GM12878 (cell line): ENCODE data around the gene SFXN1. TPM values are rescaled to one million over a fixed set of nuclear protein-coding genes. Genes with fewer than 3 reads are reported as not detected.

Experiments
- ATAC-seq: fragments of 200-7000 bp; cut with Tn5 transposase; 3 replicates; pipeline ENCODE4 v1.9.1; 2020; ENCODE audit warnings: mild to moderate bottlenecking, moderate library complexity
- BruUV-seq: library from RNA; stranded (reverse); fragments of 400-500 nt; replicated peaks from 2 replicates; lab custom pipeline; 2021; lab: Mats Ljungman, UMichigan
- CTCF ChIA-PET: fragments of 300-600 bp; sonication (Branson Sonifier 250); formaldehyde crosslinking; extraction: SDS; loops from one replicate; lab custom pipeline; 2021; ENCODE audit warnings: inconsistent platforms; lab: Yijun Ruan, JAX
- POLR2A ChIA-PET: fragments of 350-600 bp; formaldehyde crosslinking; extraction: SDS; loops from one replicate; lab custom pipeline; 2021; ENCODE audit warnings: inconsistent platforms; lab: Charles Lee
- RAD21 ChIA-PET: fragments of 300-600 bp; sonication (Branson Sonifier 250); formaldehyde crosslinking; loops from one replicate; lab custom pipeline; 2023; ENCODE audit warnings: antibody characterized with exemption; ENCODE audit not compliant: unreplicated experiment; lab: Charles Lee
- SMC1A ChIA-PET: fragments of 300-600 bp; sonication (Branson Sonifier 250); formaldehyde crosslinking; loops from one replicate; lab custom pipeline; 2023; ENCODE audit not compliant: unreplicated experiment, uncharacterized antibody; lab: Charles Lee
- DNase-seq: peaks from one replicate; pipeline ENCODE4 v3.0.0-alpha.2; 2011; ENCODE audit warnings: low read depth, low spot score
- FAIRE-seq: peaks from 3 replicates; lab custom pipeline; 2011; peaks lifted over from hg19 to GRCh38; lab: Jason Lieb, UNC
- H2AFZ ChIP-seq: 2 replicates; pipeline ENCODE4 v1.6.0; 2011; ENCODE audit warnings: low read depth, low read length, control low read depth; ENCODE audit not compliant: control insufficient read depth
- H3K27ac ChIP-seq: 2 replicates; pipeline ENCODE4 v1.5.1; 2011; ENCODE audit warnings: control low read depth; ENCODE audit not compliant: control insufficient read depth, insufficient read depth
- H3K27me3 ChIP-seq, 2 experiments: replicated peaks in 1 of 2; 2 replicates each; pipeline versions ENCODE4 v1.6.0 to v1.6.1; 2011; ENCODE audit warnings: low read length in 1 of 2; ENCODE audit not compliant: control insufficient read depth in 2 of 2, insufficient read depth in 2 of 2
- H3K36me3 ChIP-seq, 2 experiments: 2 replicates each; pipeline ENCODE4 v1.5.1; 2011; ENCODE audit warnings: low read length in 1 of 2; ENCODE audit not compliant: control insufficient read depth in 2 of 2, insufficient read depth in 2 of 2
- H3K4me1 ChIP-seq: 2 replicates; pipeline ENCODE4 v1.6.1; 2011; ENCODE audit warnings: mild to moderate bottlenecking, low read length, moderate library complexity, mixed read lengths; ENCODE audit not compliant: control insufficient read depth, insufficient read depth
- H3K4me2 ChIP-seq: 2 replicates; pipeline ENCODE4 v1.6.0; 2011; ENCODE audit warnings: control low read depth; ENCODE audit not compliant: control insufficient read depth, insufficient read depth
- H3K4me3 ChIP-seq: fragments of 200-600 bp; sonication (generic); 2 replicates; pipeline ENCODE4 v1.5.1; 2016
- H3K79me2 ChIP-seq: 2 replicates; pipeline ENCODE4 v1.6.0; 2011; ENCODE audit warnings: low read length; ENCODE audit not compliant: control insufficient read depth, insufficient read depth
- H3K9ac ChIP-seq: 2 replicates; pipeline ENCODE4 v1.8.0; 2011; ENCODE audit warnings: low read length, control low read depth, mixed read lengths; ENCODE audit not compliant: control insufficient read depth, insufficient read depth
- H3K9me3 ChIP-seq: replicated peaks from 3 replicates; pipeline ENCODE4 v1.5.1; 2011; ENCODE audit warnings: mild to moderate bottlenecking, low read length; ENCODE audit not compliant: control insufficient read depth, insufficient read depth
- H4K20me1 ChIP-seq: 2 replicates; pipeline ENCODE4 v1.6.0; 2011; ENCODE audit not compliant: control insufficient read depth, insufficient read depth
- GATAD2B ChIP-seq: fragments of 450-650 bp; conservative IDR thresholded peaks from 2 replicates; pipeline ENCODE4 v1.6.1; 2017; ENCODE audit warnings: low read depth, mild to moderate bottlenecking, moderate library complexity
- IRF3 ChIP-seq: fragments of 450-650 bp; IDR thresholded peaks from 2 replicates; pipeline ENCODE4 v1.6.1; 2014; ENCODE audit warnings: mild to moderate bottlenecking
- RAD21 ChIP-seq: IDR thresholded peaks from 2 replicates; pipeline ENCODE4 v1.6.1; 2011; ENCODE audit warnings: mild to moderate bottlenecking, low read depth, low read length, moderate library complexity; ENCODE audit not compliant: insufficient read depth
- RAD51 ChIP-seq: fragments of 450-650 bp; IDR thresholded peaks from 2 replicates; pipeline ENCODE4 v1.6.1; 2016; ENCODE audit warnings: moderate library complexity, mild to moderate bottlenecking, inconsistent platforms
- TAF1 ChIP-seq: IDR thresholded peaks from 2 replicates; pipeline ENCODE4 v1.6.1; 2011; ENCODE audit warnings: mild to moderate bottlenecking, low read depth, low read length, borderline replicate concordance
- YBX1 ChIP-seq: fragments of 450-650 bp; IDR thresholded peaks from 2 replicates; pipeline ENCODE4 v1.6.1; 2016; ENCODE audit warnings: antibody characterized with exemption
- ZBTB11 ChIP-seq: fragments of 450-650 bp; formaldehyde crosslinking; IDR thresholded peaks from 2 replicates; pipeline ENCODE4 v1.5.0; 2022; ENCODE audit warnings: mild to moderate bottlenecking, missing genetic modification characterization
- WGBS: methylation state at CpG from one replicate; pipeline ENCODE4 v1.1.6; 2016; ENCODE audit warnings: low lambda C conversion rate; ENCODE audit not compliant: insufficient replicate concordance, insufficient coverage; ENCODE audit errors: missing lambda C conversion rate; 5-methylcytosine and 5-hydroxymethylcytosine counted together
- in situ Hi-C: fragments of 300-500 bp; cut with MboI; formaldehyde crosslinking; loops from 9 replicates; pipeline ENCODE4 v1.14.3; 2018; ENCODE audit warnings: mixed read lengths
- intact Hi-C: fragments of 100-400 bp; cut with micrococcal nuclease; formaldehyde crosslinking; loops from one replicate; pipeline ENCODE4 v1.14.2; 2022; ENCODE audit not compliant: unreplicated experiment
- polyA plus RNA-seq, 11 experiments: library from polyadenylated mRNA; depleted of rRNA in 4 of 11; unstranded in 6 of 11; stranded (reverse) in 5 of 11; fragments of >200 nt; fragmentation: Nextera tagmentation in 4 of 11; fragmentation: Illumina TruSeq in 1 of 11; extraction: Ambion mirVana in 4 of 11; extraction: Trizol in 1 of 11; gene quantifications; 1 replicate in 1 of 11; 2 replicates in 10 of 11; pipeline versions ENCODE4 v1.2.1 to v1.2.3, GENCODE V29; 2011 to 2016; ENCODE audit warnings: inconsistent platforms in 2 of 11, missing spikeins in 2 of 11, low read depth in 1 of 11
- total RNA-seq, 4 experiments: library from RNA; depleted of rRNA in 3 of 4; stranded (reverse); fragments of >200 nt in 3 of 4; fragmentation: Illumina TruSeq in 1 of 4; extraction: Trizol in 1 of 4; gene quantifications; 2 replicates each; pipeline versions ENCODE4 v1.2.1 to v1.2.3, GENCODE V29; 2013 to 2021
- TF ChIP-seq, protein P1 (sequence below): fragments of 150-350 bp; IDR thresholded peaks from 2 replicates; pipeline ENCODE4 v1.6.1; 2016; ENCODE audit warnings: low read depth, low read length

SFXN1 gene
- total and polyA plus RNA-seq, 10 of the 15 experiments (the other 5 are each of a cell fraction or from before 2014, with no cell fraction given) = 18.0 to 248 (median 103) TPM

GRCh38 chr5:175538576-175538975 lies 60.2 kb downstream of the SFXN1 start:
- no peak for DNase-seq
- ChIA-PET SMC1A (no interaction called here), RAD21 (no interaction called here), POLR2A (no interaction called here), CTCF (interaction anchor here (1.2 kb wide), 1 partner anchor 180 kb away, joined by 3 read pairs; no protein-coding TSS in a partner anchor)
- no peak overlapping the region for H3K9ac ChIP-seq
- H3K9me3 ChIP-seq = no peaks in the 10 kb centered on the region
- intact Hi-C loops = no loop called here
- peaks cover 7% of the 10 kb centered on the region for H3K4me1 ChIP-seq
- ATAC-seq = no peak
- H3K4me3 ChIP-seq = no peak overlapping the region
- no peak for TF ChIP-seq YBX1
- in situ Hi-C loops = no loop called here
- no TSS peak for BruUV-seq
- H3K27ac ChIP-seq = no peak overlapping the region
- H3K4me2 ChIP-seq = no peak overlapping the region
- 22% methylated on average over 5 of the region's 5 CpGs for WGBS
- H3K36me3 ChIP-seq = no peaks in the 10 kb centered on the region
- H3K79me2 ChIP-seq = no peaks in the 10 kb centered on the region
- H3K27me3 ChIP-seq = no peaks in the 10 kb centered on the region; a peak in 1 of 4 replicates
- no peaks in the 10 kb centered on the region for H4K20me1 ChIP-seq
- no peak overlapping the region for H2AFZ ChIP-seq
- FAIRE-seq = no peak

- ATAC-seq = no peak
- no peak overlapping the region for H3K4me2 ChIP-seq
- 47% methylated on average over 2 of the region's 2 CpGs for WGBS
- DNase-seq = no peak
- ChIA-PET POLR2A (interaction anchor here (0.7 kb wide), 1 partner anchor 1030 kb away, joined by 3 read pairs; no protein-coding TSS in a partner anchor), SMC1A (no interaction called here), CTCF (no interaction called here), RAD21 (no interaction called here)
- no peaks in the 10 kb centered on the region; a peak in 1 of 4 replicates for H3K27me3 ChIP-seq
- H3K36me3 ChIP-seq = no peaks in the 10 kb centered on the region
- no peak overlapping the region for H3K9ac ChIP-seq
- no TSS peak for BruUV-seq
- H2AFZ ChIP-seq = no peak overlapping the region
- no peaks in the 10 kb centered on the region for H4K20me1 ChIP-seq
- no peak for FAIRE-seq
- no peak overlapping the region for H3K4me3 ChIP-seq
- peaks cover 7% of the 10 kb centered on the region for H3K4me1 ChIP-seq
- H3K9me3 ChIP-seq = no peaks in the 10 kb centered on the region
- no peak overlapping the region for H3K27ac ChIP-seq
- intact Hi-C loops (no loop called here), in situ Hi-C loops (no loop called here)
- H3K79me2 ChIP-seq = no peaks in the 10 kb centered on the region
- TF ChIP-seq ZBTB11 (CRISPR knock-in tag) (no peak), IRF3 (no peak), TAF1 (no peak), GATAD2B (no peak), RAD21 (no peak), RAD51 (no peak)
- TF ChIP-seq, protein P1, sequence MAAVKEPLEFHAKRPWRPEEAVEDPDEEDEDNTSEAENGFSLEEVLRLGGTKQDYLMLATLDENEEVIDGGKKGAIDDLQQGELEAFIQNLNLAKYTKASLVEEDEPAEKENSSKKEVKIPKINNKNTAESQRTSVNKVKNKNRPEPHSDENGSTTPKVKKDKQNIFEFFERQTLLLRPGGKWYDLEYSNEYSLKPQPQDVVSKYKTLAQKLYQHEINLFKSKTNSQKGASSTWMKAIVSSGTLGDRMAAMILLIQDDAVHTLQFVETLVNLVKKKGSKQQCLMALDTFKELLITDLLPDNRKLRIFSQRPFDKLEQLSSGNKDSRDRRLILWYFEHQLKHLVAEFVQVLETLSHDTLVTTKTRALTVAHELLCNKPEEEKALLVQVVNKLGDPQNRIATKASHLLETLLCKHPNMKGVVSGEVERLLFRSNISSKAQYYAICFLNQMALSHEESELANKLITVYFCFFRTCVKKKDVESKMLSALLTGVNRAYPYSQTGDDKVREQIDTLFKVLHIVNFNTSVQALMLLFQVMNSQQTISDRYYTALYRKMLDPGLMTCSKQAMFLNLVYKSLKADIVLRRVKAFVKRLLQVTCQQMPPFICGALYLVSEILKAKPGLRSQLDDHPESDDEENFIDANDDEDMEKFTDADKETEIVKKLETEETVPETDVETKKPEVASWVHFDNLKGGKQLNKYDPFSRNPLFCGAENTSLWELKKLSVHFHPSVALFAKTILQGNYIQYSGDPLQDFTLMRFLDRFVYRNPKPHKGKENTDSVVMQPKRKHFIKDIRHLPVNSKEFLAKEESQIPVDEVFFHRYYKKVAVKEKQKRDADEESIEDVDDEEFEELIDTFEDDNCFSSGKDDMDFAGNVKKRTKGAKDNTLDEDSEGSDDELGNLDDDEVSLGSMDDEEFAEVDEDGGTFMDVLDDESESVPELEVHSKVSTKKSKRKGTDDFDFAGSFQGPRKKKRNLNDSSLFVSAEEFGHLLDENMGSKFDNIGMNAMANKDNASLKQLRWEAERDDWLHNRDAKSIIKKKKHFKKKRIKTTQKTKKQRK = no peak
Measured at GRCh38 chr5:175539936-175540335, 61.6 kb downstream of the SFXN1 start.
